ENCODE measurements around the gene ZNF616.

The ZNF616 gene

DNA sequence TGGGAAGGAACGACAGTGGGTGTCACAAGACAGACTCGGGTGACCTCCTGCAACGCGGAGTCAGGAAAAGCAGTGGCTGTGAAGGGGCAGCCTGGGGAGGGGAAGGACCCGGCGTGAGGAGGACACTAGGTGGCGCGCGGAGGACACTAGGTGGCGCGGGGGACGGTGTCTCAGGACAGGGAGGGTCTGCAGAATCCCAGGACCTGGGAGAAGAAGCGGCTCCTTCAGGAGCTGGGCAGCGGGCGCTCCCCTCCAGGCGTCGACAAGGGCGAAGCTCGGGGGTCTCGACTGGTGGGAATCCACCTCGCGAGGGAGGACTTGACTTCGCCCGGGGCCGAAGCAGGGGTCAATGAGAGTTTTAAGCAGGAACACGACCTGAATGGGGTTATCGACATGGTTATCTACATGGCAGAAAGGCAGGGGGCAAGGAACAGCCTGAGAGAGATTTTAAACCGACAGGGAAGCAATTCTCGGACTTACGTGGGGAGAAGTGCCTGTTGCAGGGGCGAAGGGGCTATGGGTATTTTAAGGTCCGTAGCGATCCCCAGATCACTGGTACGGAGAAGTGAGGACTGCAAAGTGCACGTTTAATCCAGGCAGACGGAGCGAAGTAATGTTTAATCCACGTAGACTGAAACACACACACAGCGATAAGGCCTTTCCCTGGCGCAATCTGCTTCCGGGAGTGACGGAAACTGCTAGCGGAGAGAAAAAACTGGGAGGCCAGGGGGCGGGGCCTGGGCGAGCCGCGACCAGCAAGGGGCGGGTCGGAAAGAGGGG lies at the start of gene ZNF616:
Gene ZNF616 (minus strand): TSS at position 687 of the 780 bp plus-strand sequence. CDS start 9,426 bp downstream, outside the sequence.
- peak; percentile 96 for DNase-seq (ENCODE audit: low spot score)

DNA sequence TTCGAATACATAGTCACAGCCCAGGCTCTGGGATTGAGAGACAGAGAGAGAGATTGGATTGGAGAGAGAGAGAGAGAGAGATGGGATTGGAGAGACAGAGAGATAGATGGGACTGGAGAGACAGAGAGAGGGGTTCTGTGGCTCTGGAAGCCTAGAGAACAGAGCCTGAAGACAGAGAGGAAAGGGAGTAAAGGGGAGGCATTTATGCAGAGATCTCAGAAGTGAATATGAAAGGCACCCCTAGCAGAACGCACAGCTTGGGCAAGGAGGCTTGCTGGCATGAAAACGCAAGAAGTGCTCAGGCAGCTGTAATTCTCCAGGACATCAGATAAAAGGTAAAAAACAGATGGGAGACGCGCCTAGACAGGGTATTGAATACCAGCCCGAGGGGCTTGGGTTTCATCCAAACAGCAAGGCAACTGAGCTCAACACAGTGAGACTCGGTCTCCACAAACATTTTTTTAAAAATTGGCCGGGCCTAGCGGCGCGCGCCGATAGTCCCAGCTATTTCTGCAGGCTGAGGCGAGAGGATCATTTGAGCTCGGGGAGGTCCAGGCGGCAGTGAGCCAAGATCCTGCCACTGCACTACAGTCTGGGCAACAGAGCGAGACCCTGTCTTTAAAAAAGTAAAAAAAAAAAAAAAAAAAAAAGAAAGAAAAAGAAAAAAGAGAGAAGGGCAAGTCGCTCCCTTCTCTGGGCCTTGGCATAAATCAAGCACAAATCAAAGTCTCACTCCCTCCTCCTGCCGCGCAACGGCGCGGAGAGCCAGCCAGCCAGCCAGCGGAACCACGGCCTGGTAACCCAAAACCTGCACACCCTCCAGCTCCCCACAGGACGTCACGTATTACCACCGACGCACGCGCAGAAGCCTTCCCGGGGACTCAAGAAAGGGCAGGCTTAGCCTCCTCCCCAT lies 49.3 kb upstream of the ZNF616 start:
- no peak for DNase-seq (ENCODE audit: low spot score)

DNA sequence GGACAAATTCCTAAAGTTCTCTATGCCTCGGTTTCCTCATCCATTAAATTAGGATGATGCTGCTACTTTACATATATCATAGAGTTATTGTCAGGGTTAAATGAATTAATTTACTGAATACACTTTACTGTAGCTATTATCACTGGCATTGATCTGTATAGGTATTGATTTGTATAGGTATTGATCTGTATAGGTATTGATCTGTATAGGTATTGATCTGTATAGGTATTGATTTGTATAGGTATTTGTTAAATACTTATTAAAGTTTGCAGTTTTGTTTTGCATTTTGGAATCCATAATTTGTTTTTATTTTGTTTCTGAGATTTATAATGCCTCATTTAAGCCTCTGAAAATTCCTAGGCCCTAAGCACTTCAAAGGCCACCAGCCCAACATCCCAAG lies 47.7 kb upstream of the ZNF616 start:
- DNase-seq (ENCODE audit: low spot score) = no peak

DNA sequence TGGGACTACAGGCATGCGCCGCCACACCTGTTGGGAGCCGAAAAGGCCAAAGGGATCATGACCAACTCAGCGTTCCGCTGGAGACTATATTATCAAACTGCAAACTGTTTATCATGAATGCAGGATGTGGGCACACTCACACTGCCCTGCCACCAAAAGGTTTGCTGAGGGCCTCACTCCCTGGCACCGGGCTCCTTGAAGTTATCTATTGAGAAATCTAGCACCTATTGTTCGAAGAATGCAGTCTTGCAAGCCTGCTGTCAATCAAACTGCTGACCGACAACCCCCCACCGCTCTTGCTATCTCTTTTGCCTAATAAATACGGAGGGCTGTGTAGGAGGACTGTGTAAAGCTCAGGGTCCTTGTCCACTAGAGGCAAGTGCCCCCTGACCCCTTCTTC lies 36.8 kb upstream of the ZNF616 start:
- DNase-seq (ENCODE audit: low spot score) = no peak

DNA sequence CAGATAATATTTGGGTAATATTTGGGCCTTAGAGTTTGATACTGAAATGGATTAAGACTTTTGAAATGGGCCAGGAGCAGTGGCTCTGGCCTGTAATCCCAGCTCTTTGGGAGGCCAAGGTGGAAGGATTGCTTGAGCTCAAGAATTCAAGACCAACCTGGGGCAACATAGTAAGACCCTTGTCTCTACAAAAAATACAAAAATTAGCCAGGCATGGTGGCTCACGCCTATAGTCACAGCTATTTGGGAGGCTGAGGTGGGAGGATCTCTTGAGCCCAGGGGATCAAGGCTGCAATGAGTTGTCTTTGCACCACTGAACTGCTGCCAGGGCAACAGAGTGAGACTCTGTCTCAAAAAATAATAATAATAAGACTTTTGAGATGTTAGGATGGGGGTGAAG lies 32.6 kb upstream of the ZNF616 start:
- no peak for DNase-seq (ENCODE audit: low spot score)

DNA sequence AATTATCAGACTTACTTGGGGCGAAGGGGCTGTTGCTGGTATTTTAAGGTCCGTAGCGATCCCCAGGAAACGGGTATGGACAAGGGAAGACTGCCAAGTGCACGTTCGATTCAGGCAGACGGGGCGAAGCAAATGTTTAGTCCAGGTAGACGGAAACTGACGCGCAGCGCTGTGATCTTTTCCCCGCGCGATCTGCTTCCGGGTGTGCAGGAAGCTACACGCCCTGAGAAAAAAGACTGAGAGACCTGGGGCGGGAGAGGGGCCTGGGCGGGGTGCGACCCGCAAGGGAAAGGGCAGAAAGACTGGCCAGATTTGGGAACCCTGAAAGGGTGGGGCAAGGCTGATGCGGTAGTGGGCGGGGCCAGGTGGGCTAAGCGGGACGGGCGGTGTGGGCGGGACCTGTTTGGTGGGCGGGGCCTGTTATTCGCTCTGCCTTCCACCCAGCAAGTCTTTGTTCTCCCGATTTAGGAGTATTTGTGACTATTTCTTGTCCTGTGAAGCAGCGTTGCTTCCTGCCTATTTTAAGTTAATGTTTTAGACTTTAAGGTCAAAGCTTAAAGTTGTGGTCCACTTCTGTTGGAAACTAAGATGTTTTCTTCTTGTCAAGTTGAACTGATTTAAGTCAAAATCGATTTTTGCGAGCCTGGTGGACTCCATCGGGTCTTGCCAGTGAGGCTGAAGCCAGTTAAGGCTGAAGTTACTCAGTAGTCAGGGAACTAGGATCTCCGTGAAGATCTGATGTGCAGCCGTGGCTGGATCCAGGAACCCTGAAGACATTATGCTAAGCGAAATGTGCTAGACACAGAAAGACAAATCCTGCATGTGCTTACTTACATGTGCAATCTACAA lies 31.8 kb upstream of the ZNF616 start, which contains the start of gene ZNF836:
Gene ZNF836 (minus strand): TSS at position 301 of the 849 bp plus-strand sequence. CDS start 3,549 bp downstream, outside the sequence.
- peak; percentile 77 for DNase-seq (ENCODE audit: low spot score)

DNA sequence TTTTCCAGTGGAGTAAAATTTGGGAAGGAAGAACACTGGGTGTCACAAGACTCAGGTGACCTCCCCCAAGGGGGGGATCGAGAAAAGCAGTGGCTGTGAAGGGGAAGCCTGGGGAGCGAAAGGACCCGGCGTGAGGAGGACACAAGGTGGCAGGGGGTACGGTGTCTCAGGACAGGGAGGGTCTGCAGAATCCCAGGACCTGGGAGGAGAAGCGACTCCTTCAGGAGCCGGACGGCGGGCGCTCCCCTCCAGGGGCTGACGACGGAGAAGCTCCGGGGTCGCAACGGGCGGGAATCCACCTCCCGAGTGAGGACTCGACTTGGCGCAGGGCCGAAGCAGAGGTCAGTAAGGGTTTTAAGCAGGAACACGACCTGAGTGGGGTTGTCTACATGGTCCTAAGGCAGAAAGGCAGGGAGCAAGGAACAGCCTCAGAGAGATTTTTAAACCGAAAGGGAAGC lies 31.2 kb upstream of the ZNF616 start:
- no peak for DNase-seq (ENCODE audit: low spot score)

DNA sequence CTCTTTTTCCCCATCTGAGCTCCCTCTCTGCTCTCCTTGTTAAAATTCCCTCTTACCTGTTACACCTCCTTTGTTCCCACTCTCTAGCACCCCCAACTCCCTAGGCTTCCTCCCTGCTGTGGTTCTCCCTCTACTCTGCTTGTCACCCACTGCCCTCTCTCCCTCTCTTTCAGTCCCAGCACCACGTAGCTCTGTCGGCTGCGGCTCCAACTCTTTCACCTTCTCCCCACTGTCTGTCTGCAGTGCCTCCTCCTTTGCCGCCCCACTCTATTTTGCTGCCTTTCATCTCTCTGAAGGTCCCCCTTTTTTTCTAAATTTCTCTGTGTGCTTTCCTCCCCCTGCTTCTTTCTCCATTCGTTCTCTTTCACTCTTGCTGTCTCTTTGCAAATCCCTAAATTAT lies 30.6 kb upstream of the ZNF616 start:
- no peak for DNase-seq (ENCODE audit: low spot score)

DNA sequence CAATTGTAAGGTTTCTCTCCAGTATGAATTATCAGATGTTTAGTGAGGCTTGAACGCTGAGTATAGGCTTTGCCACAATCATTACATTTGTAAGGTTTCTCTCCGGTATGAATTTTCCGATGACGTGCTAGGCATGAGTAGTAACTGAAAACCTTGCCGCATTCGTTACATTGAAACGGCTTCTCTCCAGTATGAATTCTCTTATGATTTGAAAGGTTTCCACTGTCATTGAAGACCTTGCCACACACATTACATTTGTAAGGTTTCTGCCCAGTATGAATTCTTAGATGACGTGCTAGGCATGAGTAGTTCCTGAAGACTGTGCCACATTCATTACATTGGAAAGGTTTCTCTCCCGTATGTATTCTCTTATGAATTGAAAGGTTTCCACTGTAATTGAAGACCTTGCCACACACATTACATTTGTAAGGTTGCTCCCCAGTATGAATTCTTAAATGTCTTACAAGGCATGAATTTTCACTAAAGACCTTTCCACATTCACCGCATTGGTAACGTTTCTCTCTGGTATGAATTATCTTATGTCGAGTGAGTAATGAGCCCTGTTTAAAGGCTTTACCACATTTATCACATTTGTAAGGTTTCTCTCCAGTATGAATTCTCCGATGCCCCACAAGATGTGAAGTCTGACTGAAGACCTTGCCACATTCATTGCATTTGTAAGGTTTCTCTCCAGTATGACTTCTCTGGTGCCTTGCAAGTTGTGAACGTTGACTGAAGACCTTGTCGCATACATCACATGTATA lies 16.0 kb upstream of the ZNF616 start:
- no peak for DNase-seq (ENCODE audit: low spot score)

DNA sequence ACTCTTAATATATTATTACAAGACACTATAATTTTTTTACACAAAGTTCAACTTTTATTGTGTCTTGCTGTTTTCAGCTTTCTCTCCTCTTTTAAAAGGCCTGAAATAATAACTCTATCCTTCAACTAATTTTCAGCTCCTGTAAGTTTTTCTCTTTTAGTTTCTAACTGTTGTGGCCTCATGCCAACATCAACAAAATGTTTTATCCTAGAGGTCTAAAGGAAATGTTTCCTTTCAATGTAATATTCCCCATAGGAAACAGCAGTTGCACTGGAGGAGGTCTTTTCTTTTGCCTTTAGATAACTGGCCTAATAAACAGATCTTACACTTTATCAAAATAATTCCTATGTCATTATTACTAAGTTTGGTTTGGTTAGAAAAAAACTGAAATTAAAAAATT lies 8.5 kb upstream of the ZNF616 start:
- no peak for DNase-seq (ENCODE audit: low spot score)

DNA sequence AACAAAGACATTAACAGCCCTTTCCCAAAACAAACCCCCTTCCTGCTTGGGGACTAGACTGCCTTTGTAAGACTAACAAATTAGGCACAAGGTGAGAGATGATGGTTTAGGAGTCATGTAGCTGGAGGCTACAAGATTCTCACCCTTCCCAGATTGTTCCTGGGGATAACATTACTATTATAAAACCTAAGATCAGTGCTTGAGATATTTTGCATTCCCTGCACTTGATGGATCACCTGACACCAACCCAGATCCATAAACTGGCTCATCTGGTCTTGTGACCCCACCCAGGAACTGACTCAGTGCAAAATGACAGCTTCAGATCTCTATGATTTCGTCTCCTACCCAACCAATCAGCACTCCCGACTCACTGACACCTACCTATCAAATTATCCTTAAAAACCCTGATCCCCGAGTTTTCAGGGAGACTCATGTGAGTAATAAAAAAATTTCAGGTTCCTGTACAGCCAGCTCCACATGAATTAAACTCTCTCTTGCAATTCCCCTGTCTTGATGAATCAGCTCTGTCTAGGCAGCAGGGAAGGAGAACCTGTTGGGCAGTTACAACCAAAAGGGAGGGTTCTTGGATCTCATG lies 2.4 kb upstream of the ZNF616 start:
- DNase-seq (ENCODE audit: low spot score) = no peak

DNA sequence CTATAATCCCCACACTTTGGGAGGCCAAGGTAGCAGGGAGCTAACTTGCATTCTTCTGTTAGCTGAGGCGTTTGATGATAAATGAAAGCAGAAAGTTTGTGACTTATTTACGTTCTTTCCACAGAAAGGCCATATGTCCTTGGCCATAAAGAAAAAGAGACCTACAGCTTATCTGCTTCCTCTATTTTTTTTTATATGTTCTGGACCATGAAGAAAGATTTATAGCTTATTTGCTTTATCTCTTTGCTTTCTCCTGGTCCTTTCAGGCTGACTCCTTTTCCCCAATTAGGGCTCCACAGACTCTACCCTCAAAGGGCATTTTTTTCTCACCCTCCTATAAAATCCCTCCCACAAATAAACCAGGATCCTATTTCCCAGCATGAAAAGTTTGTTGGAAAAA lies 1.5 kb upstream of the ZNF616 start:
- DNase-seq (ENCODE audit: low spot score) = no peak

DNA sequence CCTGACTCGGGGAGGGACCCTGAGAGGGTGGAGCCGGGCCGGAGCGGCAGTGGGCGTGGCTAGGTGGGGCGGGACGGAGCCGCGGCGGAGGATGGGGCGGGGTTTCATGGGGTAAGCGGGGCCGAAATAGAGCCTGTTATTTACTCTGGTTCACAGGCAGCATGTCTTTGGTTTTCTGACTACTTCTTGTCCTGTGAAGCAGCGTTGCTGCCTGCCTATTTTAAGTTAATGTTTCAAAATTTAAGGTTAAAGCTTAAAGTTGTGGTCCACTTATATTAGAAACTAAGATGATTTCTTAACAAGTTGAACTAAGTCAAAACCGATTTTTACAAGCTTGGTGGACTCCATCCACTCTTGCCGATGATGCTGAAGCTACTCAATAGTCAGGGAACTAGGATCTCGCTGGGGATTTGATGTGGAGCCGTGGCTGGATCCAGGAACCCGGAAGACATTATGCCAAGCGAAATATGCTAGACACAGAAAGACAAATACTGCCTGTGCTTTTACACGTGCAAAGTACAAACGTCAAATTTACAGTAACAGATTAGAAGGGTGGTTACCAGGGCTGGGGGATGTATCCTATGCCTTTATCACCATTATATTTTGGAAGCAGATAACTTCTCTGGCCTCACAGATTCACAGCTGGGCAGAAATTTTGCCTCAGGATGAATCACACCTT lies 433 bp upstream of the ZNF616 start:
- DNase-seq (ENCODE audit: low spot score) = no peak

DNA sequence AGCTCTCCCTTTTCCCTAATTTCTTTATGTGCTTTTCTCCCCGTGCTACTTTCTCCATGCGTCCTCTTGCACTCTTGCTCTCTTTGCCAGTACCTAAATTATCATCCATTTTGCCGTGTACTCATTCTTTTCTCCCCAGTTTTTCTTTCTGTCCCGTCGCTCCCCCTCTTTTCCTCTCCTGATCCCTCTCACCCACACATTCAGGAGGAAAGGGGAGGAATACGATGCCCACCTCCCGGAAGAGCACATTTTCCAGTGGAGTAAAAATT lies 821 bp downstream of the ZNF616 start:
- no peak for DNase-seq (ENCODE audit: low spot score)

DNA sequence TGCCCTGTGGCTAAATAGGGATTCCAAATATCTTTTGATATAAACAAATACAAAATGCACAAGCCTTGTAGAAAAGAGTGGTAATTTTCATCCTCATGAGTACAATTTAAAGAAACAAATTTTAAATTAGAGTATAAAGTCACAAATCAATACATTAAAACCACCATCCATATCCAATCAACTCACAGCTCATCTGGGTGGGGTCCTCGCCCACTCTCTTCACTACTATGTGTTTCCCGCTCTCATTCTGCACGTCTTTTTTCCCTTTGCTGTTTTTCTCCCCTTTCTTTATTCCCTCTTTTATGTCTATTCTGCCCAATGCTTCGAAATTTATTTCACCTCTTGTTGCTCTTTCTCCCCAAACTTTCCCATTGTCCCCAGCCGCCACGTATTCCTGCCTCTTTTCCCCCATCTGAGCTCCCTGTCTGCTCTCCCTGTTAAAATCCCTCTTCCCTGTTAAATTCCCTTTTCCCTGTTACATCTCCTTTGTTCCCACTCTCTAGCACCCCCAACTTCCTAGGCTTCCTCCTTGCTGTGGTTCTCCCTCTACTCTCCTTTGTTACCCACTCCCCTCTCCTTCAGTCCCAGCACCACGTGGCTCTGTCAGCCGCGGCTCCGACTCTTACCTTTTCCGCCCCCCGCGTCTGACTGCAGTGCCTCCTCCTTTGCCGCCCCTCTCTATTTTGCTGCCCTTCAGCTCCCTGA lies 1.3 kb downstream of the ZNF616 start:
- peak; percentile 8 for DNase-seq (ENCODE audit: low spot score)

DNA sequence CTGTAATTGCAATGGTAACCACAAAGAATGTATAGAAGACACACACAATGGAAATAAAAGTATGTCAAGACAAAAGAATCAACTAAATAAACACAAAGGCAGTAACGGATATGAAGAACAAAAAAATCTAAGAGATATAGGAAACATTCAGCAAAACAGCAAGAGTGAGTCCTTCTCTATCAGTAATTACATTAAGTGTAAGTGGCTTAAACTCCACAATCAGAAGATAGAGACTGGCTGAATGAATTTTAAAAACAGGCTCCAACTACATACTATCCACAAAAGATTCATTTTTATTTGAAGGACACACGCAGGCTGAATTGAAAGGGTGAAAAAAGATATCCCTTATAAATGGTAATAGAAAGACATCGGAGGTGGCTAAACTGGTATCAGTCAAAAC lies 19.5 kb downstream of the ZNF616 start:
- DNase-seq (ENCODE audit: low spot score) = no peak

DNA sequence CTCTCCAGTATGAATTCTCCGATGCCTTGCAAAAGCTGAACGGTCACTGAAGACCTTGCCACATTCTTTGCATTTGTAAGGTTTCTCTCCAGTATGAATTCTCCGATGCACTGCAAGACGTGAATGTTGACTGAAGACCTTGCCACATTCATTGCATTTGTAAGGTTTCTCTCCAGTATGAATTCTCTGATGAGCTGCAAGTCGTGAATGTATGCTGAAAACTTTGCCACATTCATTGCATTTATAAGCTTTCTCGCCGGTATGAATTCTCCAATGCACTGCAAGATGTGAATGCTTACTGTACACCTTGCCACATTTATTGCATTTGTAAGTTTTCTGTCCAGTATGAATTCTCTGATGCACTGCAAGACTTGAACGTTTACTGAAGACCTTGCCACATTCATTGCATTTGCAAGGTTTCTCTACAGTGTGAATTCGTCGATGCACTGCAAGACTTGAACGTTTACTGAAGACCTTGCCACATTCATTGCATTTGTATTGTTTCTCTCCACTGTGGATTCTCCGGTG lies 24.1 kb downstream of the ZNF616 start:
- DNase-seq (ENCODE audit: low spot score) = no peak

DNA sequence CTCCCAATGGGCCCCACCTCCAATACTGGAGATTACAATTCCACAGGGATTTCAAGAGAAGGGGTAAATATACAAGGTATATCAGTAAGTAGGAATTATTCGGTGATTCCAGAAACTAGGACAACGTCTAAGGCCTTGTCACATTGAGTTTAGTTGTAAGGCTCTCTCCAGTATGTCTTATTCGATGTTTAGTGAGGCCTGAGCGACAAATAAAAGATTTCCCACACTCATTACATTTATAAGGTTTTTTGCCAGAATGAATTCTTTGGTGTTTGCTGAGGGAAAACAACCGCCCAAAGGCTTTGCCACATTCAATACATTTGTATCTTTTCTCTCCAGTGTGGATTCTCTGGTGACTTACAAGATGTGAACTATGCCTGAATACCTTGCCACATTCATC lies 25.0 kb downstream of the ZNF616 start:
- DNase-seq (ENCODE audit: low spot score) = no peak

DNA sequence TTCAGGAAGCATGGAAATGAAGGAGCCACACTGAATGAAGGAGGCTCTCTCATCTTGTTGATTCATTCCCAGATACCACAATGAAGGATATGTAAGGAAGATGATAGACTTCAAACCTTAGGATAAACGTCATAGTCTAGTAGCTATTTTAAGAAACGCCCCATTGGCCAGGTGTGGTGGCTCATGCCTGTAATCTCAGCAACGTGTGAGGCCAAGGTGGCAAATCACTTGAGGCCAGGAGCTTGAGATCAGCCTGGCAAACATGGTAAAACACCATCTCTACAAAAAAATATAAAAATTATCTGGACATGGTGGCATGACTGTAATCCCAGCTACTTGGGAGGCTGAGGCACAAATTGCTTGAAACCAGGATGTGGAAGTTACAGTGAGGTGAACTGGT lies 27.1 kb downstream of the ZNF616 start:
- no peak for DNase-seq (ENCODE audit: low spot score)

DNA sequence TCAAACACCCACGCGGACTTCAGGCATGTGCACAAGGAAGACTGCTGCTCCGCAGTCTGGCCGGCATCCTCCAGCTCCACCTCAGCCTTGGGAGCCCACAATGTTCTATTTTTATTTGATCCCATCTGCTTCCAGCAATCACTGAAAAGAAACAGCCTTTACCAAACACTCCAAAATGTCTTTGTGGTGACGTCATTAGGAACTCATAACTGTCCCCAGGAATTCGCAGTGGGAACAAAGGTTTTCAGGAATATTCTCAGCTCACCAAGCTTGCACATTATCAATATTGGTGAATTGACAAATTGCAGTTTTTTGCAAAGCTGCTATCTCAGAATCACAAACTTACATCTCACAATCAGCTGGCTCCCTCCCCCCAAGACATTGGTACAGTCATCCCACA lies 29.0 kb downstream of the ZNF616 start:
- DNase-seq (ENCODE audit: low spot score) = no peak

Measured in COLO829 (cell line).